Sigmoid colon (tissue), 7 donors: ENCODE data around the gene PLK1. TPM values are rescaled to one million over a fixed set of nuclear protein-coding genes. Genes with fewer than 3 reads are reported as not detected.

ENCODE experiments used
- DNase-seq: peaks from one replicate; pipeline ENCODE4 v3.0.0-alpha.2; 2019
- H3K27ac ChIP-seq, 4 donors: fragments of 200-600 bp; sonication (generic); one replicate each; pipeline ENCODE4 v1.5.1; 2016 to 2019; ENCODE audit warnings: mild to moderate bottlenecking in 1 of 4
- H3K27me3 ChIP-seq, 3 donors: fragments of 200-600 bp; sonication (generic); one replicate each; pipeline ENCODE4 v1.5.1; 2019; ENCODE audit warnings: mild to moderate bottlenecking in 1 of 3
- H3K36me3 ChIP-seq, 4 donors: fragments of 200-600 bp; sonication (generic); one replicate each; pipeline ENCODE4 v1.5.1; 2016 to 2019
- H3K4me1 ChIP-seq, 4 donors: fragments of 200-600 bp; sonication (generic); one replicate each; pipeline ENCODE4 v1.5.1; 2017 to 2019
- H3K4me3 ChIP-seq, 4 donors: fragments of 200-600 bp; sonication (generic); one replicate each; pipeline ENCODE4 v1.5.1; 2017 to 2019; ENCODE audit warnings: mild to moderate bottlenecking in 2 of 4, moderate library complexity in 1 of 4
- H3K9me3 ChIP-seq, 4 donors: fragments of 200-600 bp in 3 of 4; sonication (generic) in 3 of 4; one replicate each; pipeline versions ENCODE4 v1.5.1 to v1.6.1; 2013 to 2019
- CTCF ChIP-seq, 4 experiments: fragments of 450-650 bp in 3 of 4; fragments of 200-600 bp in 1 of 4; IDR thresholded peaks; one replicate each; pipeline ENCODE4 v1.5.1; 2016 to 2019; ENCODE audit warnings: antibody characterized with exemption in 4 of 4, mild to moderate bottlenecking in 3 of 4, moderate library complexity in 2 of 4
- EP300 ChIP-seq, 4 donors: sonication (generic); formaldehyde crosslinking; IDR thresholded peaks; one replicate each; pipeline ENCODE4 v1.6.1; 2017; ENCODE audit warnings: antibody characterized with exemption in 4 of 4
- POLR2A ChIP-seq, 2 donors: fragments of 450-650 bp; IDR thresholded peaks; one replicate each; pipeline ENCODE4 v1.6.1; 2016; ENCODE audit warnings: antibody characterized with exemption in 2 of 2, mild to moderate bottlenecking in 2 of 2, moderate library complexity in 2 of 2
- POLR2AphosphoS5 ChIP-seq, 4 donors: sonication (generic); formaldehyde crosslinking; IDR thresholded peaks; one replicate each; pipeline ENCODE4 v1.6.1; 2017; ENCODE audit warnings: antibody characterized with exemption in 4 of 4
- WGBS, 2 donors: extraction: QIAGEN DNeasy Blood & Tissue Kit; methylation state at CpG; one replicate each; pipeline ENCODE4 v1.1.7; 2013; 5-methylcytosine and 5-hydroxymethylcytosine counted together
- intact Hi-C: fragments of 100-400 bp; cut with DNase I; formaldehyde crosslinking; loops from one replicate; pipeline ENCODE4 v1.15.1; 2023
- polyA plus RNA-seq, 3 donors: library from polyadenylated mRNA; stranded (reverse); fragments of 200-250 nt; gene quantifications; one replicate each; pipeline ENCODE4 v1.2.3, GENCODE V29; 2013
- total RNA-seq, 4 donors: library from RNA; depleted of rRNA; stranded (reverse); fragments of >200 nt; gene quantifications; one replicate each; pipeline ENCODE4 v1.1.0, GENCODE V29; 2016
- donor health status: healthy with polysubstance abuse.
- donor health status: Bipolar disorder and iron deficiency.
- donor health status: healthy.

Gene PLK1
- total and polyA plus RNA-seq, 7 donors: 0.82 to 37.0 (median 4.2) TPM

DNA sequence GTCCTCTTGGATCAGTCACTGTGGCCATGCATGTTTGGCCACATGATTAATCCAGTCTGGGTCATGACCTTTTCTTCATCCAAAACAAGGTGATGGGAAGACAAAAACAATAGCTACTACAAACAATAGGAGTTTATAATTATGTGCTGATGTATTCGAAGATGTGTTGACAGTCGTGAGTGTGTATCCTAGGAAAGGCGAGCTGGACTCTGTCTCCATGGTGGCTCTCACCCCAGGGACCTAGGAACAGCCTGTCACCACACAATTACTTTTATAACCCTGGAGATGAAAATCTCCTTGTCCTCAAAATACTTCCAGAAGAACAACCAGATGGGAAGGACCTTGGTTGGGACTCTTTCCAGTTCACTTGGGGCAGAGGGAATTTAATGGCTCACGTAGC lies 9.8 kb upstream of the PLK1 start:
- no peaks in the 10 kb centered on the region for H3K9me3 ChIP-seq
- intact Hi-C loops: no loop called here
- TF ChIP-seq POLR2AphosphoS5 (IDR thresholded peaks at IDR 0.05) (no peak), POLR2A (IDR thresholded peaks at IDR 0.05) (no peak), EP300 (IDR thresholded peaks at IDR 0.05) (no peak), CTCF (IDR thresholded peaks at IDR 0.05) (no peak)
- H3K27ac ChIP-seq: no peak overlapping the region
- no peaks in the 10 kb centered on the region for H3K4me1 ChIP-seq
- no peaks in the 10 kb centered on the region for H3K27me3 ChIP-seq
- H3K36me3 ChIP-seq: peaks cover 4 to 88% (median 41%) of the 10 kb centered on the region in 4 donors
- H3K4me3 ChIP-seq: no peak overlapping the region
- DNase-seq: no peak
- 95 to 97% methylated on average over 4 of the region's 4 CpGs for WGBS, 2 donors

DNA sequence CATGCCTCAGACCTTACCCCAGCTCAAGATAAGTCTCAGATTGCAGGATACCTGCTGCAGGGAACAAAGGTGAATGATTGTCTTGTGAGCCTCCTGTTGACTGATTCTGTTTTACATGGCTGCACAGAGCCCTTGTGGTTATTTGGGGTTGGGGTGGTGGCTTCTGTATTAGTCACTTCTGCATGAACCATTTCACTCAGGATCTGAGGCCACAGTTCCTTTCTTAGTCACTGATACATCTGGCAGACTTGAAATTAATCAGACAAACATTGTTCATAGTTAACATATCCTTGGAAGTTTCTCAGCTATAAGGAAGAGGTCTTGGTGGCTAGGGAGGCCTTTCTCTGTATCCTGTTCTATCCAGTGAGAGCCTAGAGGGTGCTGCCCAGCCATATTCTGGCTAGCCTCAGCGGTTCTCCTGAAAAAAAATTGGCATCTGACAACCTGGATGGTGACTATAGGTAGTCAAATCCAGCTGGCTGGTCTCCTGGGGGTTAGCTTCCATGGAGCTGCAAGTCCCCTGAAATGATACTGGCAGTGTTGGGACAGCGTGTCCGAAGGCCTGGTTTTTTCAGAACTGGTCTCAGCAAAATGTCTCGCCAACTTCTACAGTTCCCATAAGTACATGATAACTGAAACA lies 8.4 kb upstream of the PLK1 start:
- intact Hi-C loops: no loop called here
- no peak for TF ChIP-seq POLR2A (IDR thresholded peaks at IDR 0.05)
- TF ChIP-seq EP300 (IDR thresholded peaks at IDR 0.05): no peak
- no peak for TF ChIP-seq CTCF (IDR thresholded peaks at IDR 0.05)
- no peak for TF ChIP-seq POLR2AphosphoS5 (IDR thresholded peaks at IDR 0.05)
- H3K36me3 ChIP-seq: peaks cover 4 to 84% (median 35%) of the 10 kb centered on the region in 4 donors

DNA sequence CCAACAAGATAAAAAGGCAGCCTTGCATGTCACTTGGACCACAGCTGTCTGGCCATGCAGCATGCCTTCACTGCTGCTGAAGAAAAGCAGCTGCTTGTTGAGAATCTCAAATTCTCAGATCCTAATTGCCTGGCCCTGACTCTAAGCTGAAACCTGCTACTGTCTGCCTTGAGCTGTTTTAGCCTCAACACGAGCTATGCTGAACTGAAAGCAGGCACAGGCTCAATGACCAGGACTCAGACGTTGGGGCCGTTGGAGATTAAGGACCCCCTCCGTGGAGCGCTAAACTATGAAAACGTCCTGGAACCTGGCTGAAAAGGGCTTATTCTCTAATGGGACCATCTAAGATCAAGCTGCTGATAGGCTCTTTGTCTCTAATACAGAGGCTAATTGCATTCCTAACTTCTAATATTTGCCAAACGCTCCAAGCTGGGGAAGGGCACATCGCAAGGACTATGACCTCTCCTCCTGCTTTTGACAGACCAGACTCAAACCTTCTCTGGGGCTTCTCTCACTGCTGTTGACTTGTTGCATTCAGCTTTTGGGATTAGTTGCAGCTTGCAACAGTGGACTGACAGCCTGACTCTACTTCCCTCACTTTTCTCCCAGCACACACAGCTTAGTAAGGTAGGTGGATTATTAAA lies 4.6 kb upstream of the PLK1 start:
- H3K27ac ChIP-seq: no peak overlapping the region
- H3K36me3 ChIP-seq: peaks cover 4 to 46% (median 5%) of the 10 kb centered on the region in 4 donors
- TF ChIP-seq CTCF (IDR thresholded peaks at IDR 0.05) (no peak), EP300 (IDR thresholded peaks at IDR 0.05) (no peak), POLR2A (IDR thresholded peaks at IDR 0.05) (no peak), POLR2AphosphoS5 (IDR thresholded peaks at IDR 0.05) (no peak)
- no peak overlapping the region for H3K4me3 ChIP-seq
- DNase-seq: no peak
- intact Hi-C loops: no loop called here
- H3K9me3 ChIP-seq: no peaks in the 10 kb centered on the region
- 86 to 88% methylated on average over 8 of the region's 8 CpGs for WGBS, 2 donors
- peaks cover 0 to 11% (median 11%) of the 10 kb centered on the region in 4 donors for H3K4me1 ChIP-seq
- H3K27me3 ChIP-seq: no peaks in the 10 kb centered on the region

More for the DNA sequence above, 8.4 kb upstream of the PLK1 start:
- DNase-seq: no peak
- Histone ChIP-seq H3K27ac (no peak overlapping the region), H3K4me1 (no peaks in the 10 kb centered on the region), H3K9me3 (no peaks in the 10 kb centered on the region), H3K27me3 (no peaks in the 10 kb centered on the region), H3K4me3 (no peak overlapping the region)
- 91% methylated on average over 4 of the region's 4 CpGs for WGBS, 2 donors

- intact Hi-C loops: no loop called here
- H3K27me3 ChIP-seq: no peaks in the 10 kb centered on the region
- H3K4me1 ChIP-seq: peaks cover 0 to 19% (median 16%) of the 10 kb centered on the region in 4 donors
- WGBS, 2 donors: 18 to 59% methylated on average over 2 of the region's 2 CpGs
- no peak for DNase-seq
- H3K27ac ChIP-seq: no peak overlapping the region
- no peak overlapping the region for H3K4me3 ChIP-seq
- TF ChIP-seq POLR2A (IDR thresholded peaks at IDR 0.05) (no peak), EP300 (IDR thresholded peaks at IDR 0.05) (no peak), POLR2AphosphoS5 (IDR thresholded peaks at IDR 0.05) (no peak), CTCF (IDR thresholded peaks at IDR 0.05) (no peak)
- H3K9me3 ChIP-seq: no peaks in the 10 kb centered on the region
- peaks cover 0 to 30% (median 2%) of the 10 kb centered on the region in 4 donors for H3K36me3 ChIP-seq
Observed at GRCh38 chr16:23676924-23677480, 1.7 kb upstream of the PLK1 start.
